RWPE2 (cell line): ENCODE data around the gene MPHOSPH9.
A peak's percentile ranks its signal among the peaks of the same experiment; 100 is the strongest.

Source experiments
- ATAC-seq: fragments of 200-7000 bp; cut with Tn5 transposase; 3 replicates; pipeline ENCODE4 v1.9.1; 2021; ENCODE audit warnings: low read depth
- DNase-seq: peaks from one replicate; pipeline ENCODE4 v3.0.0-alpha.2; 2020; ENCODE audit warnings: low spot score
- H3K27ac ChIP-seq: fragments of 450-650 bp; 2 replicates; pipeline ENCODE4 v1.5.1; 2017; ENCODE audit warnings: mild to moderate bottlenecking; ENCODE audit not compliant: poor library complexity, severe bottlenecking
- H3K27me3 ChIP-seq: fragments of 250-450 bp; sonication (Bioruptor Pico); 2 replicates; pipeline ENCODE4 v1.5.1; 2021; ENCODE audit warnings: mild to moderate bottlenecking, moderate library complexity; ENCODE audit not compliant: insufficient read depth, poor library complexity, severe bottlenecking
- H3K36me3 ChIP-seq: fragments of 250-450 bp; sonication (Bioruptor Pico); 2 replicates; pipeline ENCODE4 v1.5.1; 2020; ENCODE audit warnings: low read depth, mild to moderate bottlenecking, moderate library complexity
- H3K4me1 ChIP-seq: fragments of 250-450 bp; sonication (Bioruptor Pico); 2 replicates; pipeline ENCODE4 v1.5.1; 2021; ENCODE audit warnings: mild to moderate bottlenecking, moderate library complexity; ENCODE audit not compliant: insufficient read depth, poor library complexity, severe bottlenecking
- H3K4me3 ChIP-seq: fragments of 250-450 bp; sonication (Bioruptor Pico); 2 replicates; pipeline ENCODE4 v1.5.1; 2021; ENCODE audit warnings: mild to moderate bottlenecking, moderate library complexity; ENCODE audit not compliant: severe bottlenecking
- H3K9me3 ChIP-seq: fragments of 250-450 bp; sonication (Bioruptor Pico); 2 replicates; pipeline ENCODE4 v1.5.1; 2021; ENCODE audit warnings: mild to moderate bottlenecking, moderate library complexity; ENCODE audit not compliant: severe bottlenecking
- TF ChIP-seq, protein P1 (sequence below): fragments of 450-650 bp; IDR thresholded peaks from one replicate; pipeline ENCODE4 v1.5.1; 2017; ENCODE audit warnings: mild to moderate bottlenecking, moderate library complexity; ENCODE audit not compliant: poor library complexity, severe bottlenecking

The MPHOSPH9 gene

DNA sequence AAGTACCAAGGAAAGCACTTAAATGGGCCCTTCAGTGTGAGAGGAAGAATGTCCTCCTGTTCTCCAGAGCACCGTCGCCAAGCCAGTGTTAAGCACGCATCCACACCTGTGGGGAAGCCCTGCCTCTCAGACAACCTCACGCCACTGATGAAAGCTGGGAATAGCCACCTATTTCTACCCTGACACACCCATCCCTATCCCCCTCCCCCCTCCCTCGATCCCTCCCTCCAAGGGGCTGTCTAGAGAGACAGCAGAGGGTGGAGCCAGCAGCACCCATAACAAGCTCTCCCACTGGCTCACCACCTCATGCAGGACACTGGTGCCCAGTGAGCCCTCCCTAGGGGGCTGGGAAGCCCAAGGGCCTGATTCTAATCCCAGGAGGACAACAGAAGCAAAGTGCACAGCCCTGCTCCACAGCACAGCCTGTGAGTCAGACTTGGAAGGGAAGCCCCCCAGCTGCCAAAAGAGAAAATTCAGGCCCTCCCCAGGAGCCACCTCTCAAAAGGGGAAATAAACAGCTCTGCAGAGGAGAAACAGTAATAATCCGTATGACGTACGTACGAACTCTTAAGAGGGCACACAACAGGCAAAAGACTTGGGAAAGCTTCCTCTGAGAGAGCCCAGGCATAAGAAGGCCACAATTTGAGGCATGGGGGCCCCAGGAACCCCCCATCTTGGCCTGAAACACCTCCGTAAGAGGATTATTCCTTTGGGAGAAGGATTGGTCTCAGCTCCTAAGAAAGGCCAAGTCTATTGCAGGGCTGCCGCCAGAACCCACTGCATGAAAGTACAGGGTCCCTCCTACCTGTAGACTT, 89.8 kb downstream of the MPHOSPH9 start:
- Histone ChIP-seq H3K27me3 (no peaks in the 10 kb centered on the region), H3K4me1 (peaks cover 21% of the 10 kb centered on the region), H3K4me3 (no peak overlapping the region), H3K36me3 (no peaks in the 10 kb centered on the region), H3K9me3 (no peaks in the 10 kb centered on the region), H3K27ac (no peak overlapping the region)
- DNase-seq: no peak
- TF ChIP-seq, protein P1, sequence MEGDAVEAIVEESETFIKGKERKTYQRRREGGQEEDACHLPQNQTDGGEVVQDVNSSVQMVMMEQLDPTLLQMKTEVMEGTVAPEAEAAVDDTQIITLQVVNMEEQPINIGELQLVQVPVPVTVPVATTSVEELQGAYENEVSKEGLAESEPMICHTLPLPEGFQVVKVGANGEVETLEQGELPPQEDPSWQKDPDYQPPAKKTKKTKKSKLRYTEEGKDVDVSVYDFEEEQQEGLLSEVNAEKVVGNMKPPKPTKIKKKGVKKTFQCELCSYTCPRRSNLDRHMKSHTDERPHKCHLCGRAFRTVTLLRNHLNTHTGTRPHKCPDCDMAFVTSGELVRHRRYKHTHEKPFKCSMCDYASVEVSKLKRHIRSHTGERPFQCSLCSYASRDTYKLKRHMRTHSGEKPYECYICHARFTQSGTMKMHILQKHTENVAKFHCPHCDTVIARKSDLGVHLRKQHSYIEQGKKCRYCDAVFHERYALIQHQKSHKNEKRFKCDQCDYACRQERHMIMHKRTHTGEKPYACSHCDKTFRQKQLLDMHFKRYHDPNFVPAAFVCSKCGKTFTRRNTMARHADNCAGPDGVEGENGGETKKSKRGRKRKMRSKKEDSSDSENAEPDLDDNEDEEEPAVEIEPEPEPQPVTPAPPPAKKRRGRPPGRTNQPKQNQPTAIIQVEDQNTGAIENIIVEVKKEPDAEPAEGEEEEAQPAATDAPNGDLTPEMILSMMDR: no peak
- no peak for ATAC-seq

DNA sequence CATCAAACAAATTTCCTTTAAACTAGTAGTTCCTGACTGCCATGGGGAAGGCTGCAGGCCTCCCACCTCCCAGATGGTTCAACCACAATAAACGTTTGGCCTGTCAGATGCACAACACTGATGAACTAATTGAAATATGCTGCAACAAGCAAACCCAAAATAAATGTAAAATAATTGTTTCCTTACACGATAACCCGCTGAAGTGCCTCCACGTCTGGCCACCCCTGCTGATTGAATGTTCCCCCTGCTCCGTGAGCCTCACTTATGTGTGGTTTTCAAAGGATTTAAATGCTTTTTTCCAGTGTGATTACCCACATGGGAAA, 90.5 kb downstream of the MPHOSPH9 start:
- no peaks in the 10 kb centered on the region for H3K36me3 ChIP-seq
- ATAC-seq (no peak), DNase-seq (no peak)
- H3K9me3 ChIP-seq: no peaks in the 10 kb centered on the region
- H3K4me3 ChIP-seq: no peak overlapping the region
- TF ChIP-seq, protein P1: no peak
- no peaks in the 10 kb centered on the region for H3K27me3 ChIP-seq
- H3K4me1 ChIP-seq: peaks cover 21% of the 10 kb centered on the region
- no peak overlapping the region for H3K27ac ChIP-seq

DNA sequence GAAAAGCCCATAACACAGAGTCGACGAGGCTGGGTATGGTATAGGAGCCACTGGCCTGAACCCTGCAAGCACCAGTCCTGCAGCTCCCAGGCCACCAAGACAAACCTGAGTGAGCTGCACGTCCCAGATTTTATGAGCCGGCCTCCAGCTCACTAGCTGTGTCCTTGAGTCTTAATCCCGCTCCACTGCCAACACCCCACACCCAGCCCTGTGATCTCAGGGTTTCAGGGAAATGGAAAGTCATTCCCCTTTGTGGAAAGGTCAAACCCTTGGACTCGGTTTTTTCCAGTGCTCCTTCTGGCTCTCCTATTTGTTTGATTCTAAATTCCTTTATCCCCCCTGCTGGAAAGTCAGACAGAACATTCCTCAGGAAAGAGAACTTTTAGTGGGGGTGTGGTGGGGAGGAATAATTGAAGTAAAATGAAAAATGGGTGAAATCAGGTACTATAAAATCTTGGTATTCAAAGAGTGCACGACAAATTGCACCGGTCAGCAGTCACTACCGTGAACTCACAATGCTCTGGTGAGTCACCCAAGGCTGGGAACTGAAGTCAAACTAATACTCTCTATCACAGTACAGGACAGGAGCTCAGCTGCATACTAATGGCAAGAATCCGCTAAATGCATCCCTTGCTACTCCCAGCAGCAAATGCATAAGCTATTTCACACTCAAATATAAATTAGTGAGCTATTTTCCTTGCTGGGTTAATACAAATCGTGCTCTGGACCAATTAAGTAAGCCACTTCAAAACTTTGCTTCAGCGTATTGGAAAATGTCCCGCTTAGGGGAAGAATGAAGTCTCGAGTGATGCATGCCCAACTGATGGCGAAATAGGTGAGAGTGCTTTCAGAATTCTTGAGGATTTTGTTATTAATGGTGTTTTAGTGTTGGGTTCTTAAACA, 91.1 kb downstream of the MPHOSPH9 start:
- ATAC-seq (peak; percentile 83), DNase-seq (no peak)
- H3K9me3 ChIP-seq: no peaks in the 10 kb centered on the region
- TF ChIP-seq, protein P1: no peak
- no peaks in the 10 kb centered on the region for H3K27me3 ChIP-seq
- peaks cover 21% of the 10 kb centered on the region for H3K4me1 ChIP-seq
- H3K4me3 ChIP-seq: no peak overlapping the region
- H3K27ac ChIP-seq: peak overlapping the region; percentile 37
- no peaks in the 10 kb centered on the region for H3K36me3 ChIP-seq

DNA sequence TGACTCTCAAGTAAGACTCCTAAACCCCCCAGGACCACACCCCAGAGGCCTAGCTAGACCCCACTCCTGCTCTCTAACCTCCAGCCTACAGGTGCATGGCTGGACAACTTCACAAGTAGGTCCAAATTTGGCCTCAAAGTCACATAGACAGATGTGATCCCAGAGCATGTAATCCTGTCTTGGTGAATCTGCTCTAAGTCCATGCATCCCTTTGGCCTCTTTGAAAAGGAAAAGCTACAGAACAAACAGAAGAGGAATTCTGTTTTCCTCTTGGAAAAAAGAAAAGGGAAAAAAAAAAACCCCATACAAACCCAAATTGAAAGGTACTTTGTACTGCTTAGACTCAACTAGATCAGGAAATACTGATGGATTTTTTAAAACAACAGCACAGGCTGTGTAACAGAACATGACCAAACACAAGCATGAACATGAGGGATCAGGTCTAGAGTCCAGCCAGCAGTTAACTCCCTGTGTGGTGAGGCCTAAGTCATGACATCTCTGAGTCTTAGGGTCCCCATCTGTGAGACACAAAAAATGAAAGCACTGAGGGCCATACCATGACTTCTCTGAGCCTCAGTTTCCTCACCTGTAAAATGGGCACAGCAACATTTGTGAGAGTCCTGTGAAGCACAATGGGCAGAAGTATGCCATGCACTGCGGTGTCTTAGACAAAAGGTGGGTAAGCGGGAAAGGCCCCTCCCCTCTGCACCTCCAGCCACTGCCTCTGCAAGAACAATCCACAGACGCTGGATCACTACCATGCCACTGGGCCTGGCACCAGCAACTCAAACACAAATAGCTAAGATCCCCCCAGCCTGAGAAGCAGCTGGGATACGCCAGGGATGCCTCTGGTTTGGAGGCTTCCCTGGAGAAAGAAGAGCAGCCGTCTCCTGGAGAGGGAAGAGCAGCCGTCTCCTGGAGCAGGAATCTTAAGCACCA, 92.0 kb downstream of the MPHOSPH9 start:
- Histone ChIP-seq H3K27me3 (no peaks in the 10 kb centered on the region), H3K9me3 (no peaks in the 10 kb centered on the region), H3K4me1 (peaks cover 21% of the 10 kb centered on the region), H3K36me3 (no peaks in the 10 kb centered on the region), H3K27ac (peak overlapping the region; percentile 37), H3K4me3 (no peak overlapping the region)
- DNase-seq (no peak), ATAC-seq (no peak)
- TF ChIP-seq, protein P1: no peak
